Osteoblast (primary cell): ENCODE results near the gene LRP11. TPM values are rescaled to one million over a fixed set of nuclear protein-coding genes. Genes with fewer than 3 reads are reported as not detected.
"Not testable (repeated sequence)": the region's sequence is repeated elsewhere in the genome, so short reads cannot be mapped to it uniquely, and the experiment has no call there.

Experiments used
- DNase-seq: peaks from one replicate; pipeline ENCODE4 v3.0.0; 2011; ENCODE audit warnings: low spot score, mixed read lengths; ENCODE audit not compliant: insufficient read length; ENCODE audit errors: missing footprints
- H2AFZ ChIP-seq: 2 replicates; pipeline ENCODE4 v1.6.0; 2011; ENCODE audit warnings: mild to moderate bottlenecking, low read length
- H3K27ac ChIP-seq: 2 replicates; pipeline ENCODE4 v1.5.1; 2011; ENCODE audit warnings: mild to moderate bottlenecking, low read depth, low read length, moderate library complexity
- H3K27me3 ChIP-seq: 2 replicates; pipeline ENCODE4 v1.6.0; 2012; ENCODE audit warnings: mild to moderate bottlenecking, control low read depth, inconsistent platforms, low read length, moderate library complexity; ENCODE audit not compliant: insufficient read depth
- H3K36me3 ChIP-seq: 2 replicates; pipeline ENCODE4 v1.5.1; 2011; ENCODE audit warnings: mild to moderate bottlenecking, low read length, control low read depth, moderate library complexity; ENCODE audit not compliant: insufficient read depth
- H3K4me1 ChIP-seq: 2 replicates; pipeline ENCODE4 v1.5.1; 2011; ENCODE audit warnings: mild to moderate bottlenecking, low read length, control low read depth, moderate library complexity; ENCODE audit not compliant: insufficient read depth
- H3K4me2 ChIP-seq: 2 replicates; pipeline ENCODE4 v1.6.0; 2011; ENCODE audit warnings: mild to moderate bottlenecking, low read length; ENCODE audit not compliant: insufficient read depth
- H3K4me3 ChIP-seq: fragments of 200-600 bp; sonication (generic); 3 replicates; pipeline ENCODE4 v1.5.1; 2012; ENCODE audit warnings: mild to moderate bottlenecking, low read length, inconsistent platforms; ENCODE audit not compliant: insufficient read depth
- H3K79me2 ChIP-seq: 2 replicates; pipeline ENCODE4 v1.6.0; 2012; ENCODE audit warnings: mild to moderate bottlenecking, low read length, control low read depth, inconsistent platforms; ENCODE audit not compliant: insufficient read depth
- H3K9me3 ChIP-seq: 2 replicates; pipeline ENCODE4 v1.5.1; 2011; ENCODE audit warnings: low read depth, low read length, control low read depth
- H4K20me1 ChIP-seq: 2 replicates; pipeline ENCODE4 v1.6.0; 2012; ENCODE audit warnings: mild to moderate bottlenecking, low read length, control low read depth; ENCODE audit not compliant: insufficient read depth
- total RNA-seq: library from RNA; depleted of rRNA; stranded (reverse); fragments of >200 nt; gene quantifications from 2 replicates; pipeline ENCODE4 v1.2.3, GENCODE V29; 2012
- TF ChIP-seq, protein P1 (sequence below): IDR thresholded peaks from 2 replicates; pipeline ENCODE4 v1.5.1; 2011; ENCODE audit warnings: mild to moderate bottlenecking, low read depth, low read length, moderate library complexity; ENCODE audit errors: extremely low read depth

Gene LRP11
- 39.4 and 54.2 TPM in 2 replicates for total RNA-seq

GRCh38 chr6:149863698-149864577, at the start of gene LRP11:
Gene LRP11 (minus strand): TSS chr6:149864359. CDS start chr6:149864020, 339 bp downstream.
- Histone ChIP-seq H3K4me3 (peak within 1 kb of the TSS; percentile 78), H4K20me1 (no peaks in the 10 kb centered on the region), H3K79me2 (peaks cover 31% of the 10 kb centered on the region), H3K4me1 (peaks cover 30% of the 10 kb centered on the region), H3K27me3 (no peaks in the 10 kb centered on the region), H3K27ac (peak within 1 kb of the TSS; percentile 93), H3K9me3 (no peaks in the 10 kb centered on the region), H3K4me2 (peak within 1 kb of the TSS; percentile 85), H3K36me3 (no peaks in the 10 kb centered on the region), H2AFZ (peak within 1 kb of the TSS; percentile 88)
- TF ChIP-seq, protein P1, sequence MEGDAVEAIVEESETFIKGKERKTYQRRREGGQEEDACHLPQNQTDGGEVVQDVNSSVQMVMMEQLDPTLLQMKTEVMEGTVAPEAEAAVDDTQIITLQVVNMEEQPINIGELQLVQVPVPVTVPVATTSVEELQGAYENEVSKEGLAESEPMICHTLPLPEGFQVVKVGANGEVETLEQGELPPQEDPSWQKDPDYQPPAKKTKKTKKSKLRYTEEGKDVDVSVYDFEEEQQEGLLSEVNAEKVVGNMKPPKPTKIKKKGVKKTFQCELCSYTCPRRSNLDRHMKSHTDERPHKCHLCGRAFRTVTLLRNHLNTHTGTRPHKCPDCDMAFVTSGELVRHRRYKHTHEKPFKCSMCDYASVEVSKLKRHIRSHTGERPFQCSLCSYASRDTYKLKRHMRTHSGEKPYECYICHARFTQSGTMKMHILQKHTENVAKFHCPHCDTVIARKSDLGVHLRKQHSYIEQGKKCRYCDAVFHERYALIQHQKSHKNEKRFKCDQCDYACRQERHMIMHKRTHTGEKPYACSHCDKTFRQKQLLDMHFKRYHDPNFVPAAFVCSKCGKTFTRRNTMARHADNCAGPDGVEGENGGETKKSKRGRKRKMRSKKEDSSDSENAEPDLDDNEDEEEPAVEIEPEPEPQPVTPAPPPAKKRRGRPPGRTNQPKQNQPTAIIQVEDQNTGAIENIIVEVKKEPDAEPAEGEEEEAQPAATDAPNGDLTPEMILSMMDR: no peak
- peak; percentile 97 for DNase-seq

DNA sequence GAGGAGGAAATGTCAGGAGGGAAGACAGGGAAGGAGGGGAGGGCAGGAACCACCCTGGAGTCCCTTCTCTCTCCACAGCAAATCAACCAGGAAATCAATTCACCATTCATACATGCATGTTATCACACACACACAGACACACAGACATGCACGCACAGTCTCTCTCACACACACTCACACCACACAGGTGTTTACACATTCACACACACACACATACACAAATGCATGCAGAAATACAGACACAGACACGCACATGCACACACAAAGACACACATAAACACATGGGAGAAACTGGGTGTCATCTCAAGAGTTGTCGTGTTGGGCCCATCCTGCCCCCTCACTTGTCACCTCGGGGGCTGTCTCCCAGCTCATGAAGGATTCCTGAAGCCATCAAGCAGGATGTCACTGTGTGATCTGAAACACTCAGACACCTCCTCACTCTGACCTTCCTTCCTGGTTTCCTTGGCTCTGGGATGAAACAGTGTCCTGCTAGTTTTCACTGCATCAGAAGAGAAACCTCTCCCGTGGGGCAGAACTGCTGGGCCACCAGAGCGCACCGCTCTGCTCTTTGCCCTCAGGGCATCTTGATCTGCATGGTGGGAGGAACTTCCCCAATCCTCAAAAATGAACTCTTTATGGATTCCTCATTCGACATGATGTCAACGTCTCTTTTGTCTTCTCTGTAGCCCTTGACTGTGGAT, 49.5 kb upstream of the LRP11 start:
- TF ChIP-seq, protein P1: no peak
- Histone ChIP-seq H3K4me1 (no peaks in the 10 kb centered on the region), H3K79me2 (no peaks in the 10 kb centered on the region), H3K4me2 (no peak overlapping the region), H3K4me3 (no peak overlapping the region), H3K27me3 (no peaks in the 10 kb centered on the region), H3K27ac (no peak overlapping the region), H3K36me3 (no peaks in the 10 kb centered on the region), H2AFZ (no peak overlapping the region), H3K9me3 (no peaks in the 10 kb centered on the region), H4K20me1 (no peaks in the 10 kb centered on the region)
- no peak for DNase-seq

- Histone ChIP-seq H3K27me3 (no peaks in the 10 kb centered on the region), H3K4me3 (no peak overlapping the region), H3K36me3 (no peaks in the 10 kb centered on the region), H3K4me2 (no peak overlapping the region), H3K79me2 (no peaks in the 10 kb centered on the region), H3K27ac (no peak overlapping the region), H2AFZ (no peak overlapping the region), H3K4me1 (no peaks in the 10 kb centered on the region), H3K9me3 (no peaks in the 10 kb centered on the region), H4K20me1 (no peaks in the 10 kb centered on the region)
- no peak for DNase-seq
- TF ChIP-seq, protein P1: no peak
Observed at GRCh38 chr6:149913085-149913484, 48.9 kb upstream of the LRP11 start.

DNA sequence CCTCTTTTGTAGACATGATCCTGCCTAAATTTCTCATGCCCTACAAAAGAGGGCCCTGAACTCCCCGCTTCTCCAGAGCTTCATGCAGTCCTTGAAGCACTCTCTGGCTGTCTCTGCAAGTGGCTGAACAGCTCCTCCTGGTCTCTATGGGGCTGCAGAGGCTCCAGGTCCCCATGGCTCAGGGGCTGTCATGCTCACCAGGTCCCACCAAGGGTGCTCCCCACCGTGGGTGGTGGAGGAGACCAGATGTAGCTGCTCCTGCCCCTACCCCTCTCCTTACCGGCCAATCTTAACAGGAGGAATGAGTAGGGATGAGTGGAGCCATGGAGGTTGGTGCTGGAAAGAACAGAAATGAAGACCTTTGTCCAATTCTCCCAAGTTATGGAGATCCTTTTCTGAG, 48.5 kb upstream of the LRP11 start:
- not testable (repeated sequence) for H3K27me3 ChIP-seq, H3K4me3 ChIP-seq, H4K20me1 ChIP-seq, DNase-seq, H2AFZ ChIP-seq, H3K4me2 ChIP-seq, H3K36me3 ChIP-seq, H3K79me2 ChIP-seq, H3K4me1 ChIP-seq, H3K9me3 ChIP-seq, H3K27ac ChIP-seq
